ENCODE results near the gene CACNA1C. TPM values are rescaled to one million over a fixed set of nuclear protein-coding genes. Genes with fewer than 3 reads are reported as not detected.

CACNA1C gene
- total RNA-seq, 2 donors from 2014 or later: 0.06 TPM; not detected in 1

- no peak for DNase-seq (ENCODE audit: low spot score)
- Mint-ChIP-seq H3K27ac (no peak overlapping the region), H3K27me3 (peaks cover 9 to 18% of the 10 kb centered on the region in 2 donors)
These were observed 103.5 kb downstream of the CACNA1C start for GRCh38 chr12:2156333-2156732.

GRCh38 chr12:2160043-2160442 is 107.3 kb downstream of the CACNA1C start:
- H3K27ac Mint-ChIP-seq: no peak overlapping the region
- no peaks in the 10 kb centered on the region for H3K4me1 Mint-ChIP-seq (ENCODE audit: low read depth in 2 of 2)
- DNase-seq (ENCODE audit: low spot score) (no peak), ATAC-seq (no peak)
- peaks cover 4 to 12% of the 10 kb centered on the region in 2 donors for H3K27me3 Mint-ChIP-seq
- H3K9me3 Mint-ChIP-seq: no peaks in the 10 kb centered on the region
- H3K4me3 Mint-ChIP-seq: no peak overlapping the region
- no peaks in the 10 kb centered on the region for H3K36me3 Mint-ChIP-seq

More at GRCh38 chr12:2156333-2156732, 103.5 kb downstream of the CACNA1C start:
- no peak for ATAC-seq
- no peaks in the 10 kb centered on the region for H3K9me3 Mint-ChIP-seq
- H3K36me3 Mint-ChIP-seq: no peaks in the 10 kb centered on the region
- H3K4me3 Mint-ChIP-seq: no peak overlapping the region
- H3K4me1 Mint-ChIP-seq (ENCODE audit: low read depth in 2 of 2): no peaks in the 10 kb centered on the region

GRCh38 chr12:2161473-2161872 is 108.7 kb downstream of the CACNA1C start:
- DNase-seq (ENCODE audit: low spot score) (no peak), ATAC-seq (no peak)
- Mint-ChIP-seq H3K27me3 (peaks cover 9 to 15% of the 10 kb centered on the region in 2 donors), H3K4me1 (ENCODE audit: low read depth in 2 of 2) (no peaks in the 10 kb centered on the region), H3K27ac (no peak overlapping the region), H3K9me3 (peaks cover under 1% of the 10 kb centered on the region), H3K36me3 (peaks cover 2% of the 10 kb centered on the region), H3K4me3 (no peak overlapping the region)

GRCh38 chr12:2163177-2163941 is 110.6 kb downstream of the CACNA1C start:
- Mint-ChIP-seq H3K27me3 (peaks cover 12 to 15% of the 10 kb centered on the region in 2 donors), H3K36me3 (peaks cover 12% of the 10 kb centered on the region), H3K9me3 (peaks cover 8% of the 10 kb centered on the region), H3K27ac (no peak overlapping the region), H3K4me3 (no peak overlapping the region), H3K4me1 (ENCODE audit: low read depth in 2 of 2) (no peaks in the 10 kb centered on the region)
- no peak for DNase-seq (ENCODE audit: low spot score)
- ATAC-seq: no peak

GRCh38 chr12:2165021-2165420 is 112.2 kb downstream of the CACNA1C start:
- H3K9me3 Mint-ChIP-seq: peaks cover 8% of the 10 kb centered on the region
- H3K4me3 Mint-ChIP-seq: no peak overlapping the region
- H3K27me3 Mint-ChIP-seq: peaks cover 12 to 15% of the 10 kb centered on the region in 2 donors
- DNase-seq (ENCODE audit: low spot score) (no peak), ATAC-seq (no peak)
- H3K4me1 Mint-ChIP-seq (ENCODE audit: low read depth in 2 of 2): no peaks in the 10 kb centered on the region
- peaks cover 12% of the 10 kb centered on the region for H3K36me3 Mint-ChIP-seq
- no peak overlapping the region for H3K27ac Mint-ChIP-seq

GRCh38 chr12:2165927-2166326 is 113.1 kb downstream of the CACNA1C start:
- DNase-seq (ENCODE audit: low spot score) (no peak), ATAC-seq (no peak)
- H3K4me1 Mint-ChIP-seq (ENCODE audit: low read depth in 2 of 2): no peaks in the 10 kb centered on the region
- H3K27ac Mint-ChIP-seq: no peak overlapping the region
- H3K9me3 Mint-ChIP-seq: peaks cover 8% of the 10 kb centered on the region
- H3K4me3 Mint-ChIP-seq: no peak overlapping the region
- peaks cover 12 to 15% of the 10 kb centered on the region in 2 donors for H3K27me3 Mint-ChIP-seq
- H3K36me3 Mint-ChIP-seq: peaks cover 12% of the 10 kb centered on the region

GRCh38 chr12:2166696-2167095 is 113.9 kb downstream of the CACNA1C start:
- Mint-ChIP-seq H3K4me3 (no peak overlapping the region), H3K9me3 (peaks cover 8% of the 10 kb centered on the region), H3K4me1 (ENCODE audit: low read depth in 2 of 2) (no peaks in the 10 kb centered on the region), H3K27me3 (peaks cover 12 to 15% of the 10 kb centered on the region in 2 donors), H3K27ac (no peak overlapping the region), H3K36me3 (peaks cover 12% of the 10 kb centered on the region)
- DNase-seq (ENCODE audit: low spot score) (no peak), ATAC-seq (no peak)

- Mint-ChIP-seq H3K4me1 (ENCODE audit: low read depth in 2 of 2) (no peaks in the 10 kb centered on the region), H3K27ac (no peak overlapping the region), H3K4me3 (no peak overlapping the region), H3K27me3 (peaks cover 12 to 16% of the 10 kb centered on the region in 2 donors), H3K36me3 (peaks cover 12% of the 10 kb centered on the region), H3K9me3 (peaks cover 8% of the 10 kb centered on the region)
- DNase-seq (ENCODE audit: low spot score): no peak
- ATAC-seq: no peak
These were observed 114.4 kb downstream of the CACNA1C start for GRCh38 chr12:2167231-2167630.

- Mint-ChIP-seq H3K36me3 (peaks cover 12% of the 10 kb centered on the region), H3K27ac (no peak overlapping the region), H3K9me3 (peaks cover 8% of the 10 kb centered on the region), H3K4me1 (ENCODE audit: low read depth in 2 of 2) (no peaks in the 10 kb centered on the region), H3K4me3 (no peak overlapping the region), H3K27me3 (peaks cover 12 to 24% of the 10 kb centered on the region in 2 donors)
- no peak for ATAC-seq
- DNase-seq (ENCODE audit: low spot score): no peak
These were observed 116.0 kb downstream of the CACNA1C start for GRCh38 chr12:2168808-2169207.

GRCh38 chr12:2169489-2169888 is 116.7 kb downstream of the CACNA1C start:
- no peak for DNase-seq (ENCODE audit: low spot score)
- Mint-ChIP-seq H3K36me3 (peaks cover 12% of the 10 kb centered on the region), H3K27me3 (peaks cover 11 to 20% of the 10 kb centered on the region in 2 donors)

GRCh38 chr12:2169940-2170339 is 117.2 kb downstream of the CACNA1C start:
- peaks cover 8% of the 10 kb centered on the region for H3K9me3 Mint-ChIP-seq
- ATAC-seq (no peak), DNase-seq (ENCODE audit: low spot score) (no peak)
- H3K36me3 Mint-ChIP-seq: peaks cover 12% of the 10 kb centered on the region
- H3K4me3 Mint-ChIP-seq: no peak overlapping the region
- H3K4me1 Mint-ChIP-seq (ENCODE audit: low read depth in 2 of 2): no peaks in the 10 kb centered on the region
- H3K27ac Mint-ChIP-seq: no peak overlapping the region
- peaks cover 8 to 22% of the 10 kb centered on the region in 2 donors for H3K27me3 Mint-ChIP-seq

More at GRCh38 chr12:2169489-2169888, 116.7 kb downstream of the CACNA1C start:
- ATAC-seq: no peak
- H3K9me3 Mint-ChIP-seq: peaks cover 8% of the 10 kb centered on the region
- H3K4me3 Mint-ChIP-seq: no peak overlapping the region
- H3K27ac Mint-ChIP-seq: no peak overlapping the region
- no peaks in the 10 kb centered on the region for H3K4me1 Mint-ChIP-seq (ENCODE audit: low read depth in 2 of 2)

- no peak for ATAC-seq
- Mint-ChIP-seq H3K36me3 (peaks cover 12% of the 10 kb centered on the region), H3K27me3 (peaks cover 8 to 25% of the 10 kb centered on the region in 2 donors), H3K4me3 (no peak overlapping the region), H3K4me1 (ENCODE audit: low read depth in 2 of 2) (no peaks in the 10 kb centered on the region), H3K27ac (no peak overlapping the region), H3K9me3 (peaks cover 8% of the 10 kb centered on the region)
- no peak for DNase-seq (ENCODE audit: low spot score)
These were observed 117.6 kb downstream of the CACNA1C start for GRCh38 chr12:2170376-2170775.

GRCh38 chr12:2171672-2172426 is 119.1 kb downstream of the CACNA1C start:
- no peak overlapping the region for H3K27ac Mint-ChIP-seq
- peaks cover 5 to 29% of the 10 kb centered on the region in 2 donors for H3K27me3 Mint-ChIP-seq
- peaks cover 4% of the 10 kb centered on the region for H3K9me3 Mint-ChIP-seq
- DNase-seq (ENCODE audit: low spot score) (no peak), ATAC-seq (no peak)
- H3K4me1 Mint-ChIP-seq (ENCODE audit: low read depth in 2 of 2): no peaks in the 10 kb centered on the region
- H3K36me3 Mint-ChIP-seq: peaks cover 6% of the 10 kb centered on the region
- no peak overlapping the region for H3K4me3 Mint-ChIP-seq

All from natural killer cell treated with Interleukin-12 subunit alpha and Interleukin-12 subunit beta and Interleukin-15 and Interleukin-18, amount 100 ng/mL, for 72 hours (primary cell).